SU-DHL-6 (cell line): ENCODE measurements around the gene TLR7.

Experiments
- H2AFZ ChIP-seq: fragments of 200-600 bp; sonication (generic); 2 replicates; pipeline ENCODE4 v1.6.1; 2014; ENCODE audit warnings: low read depth, mild to moderate bottlenecking, moderate library complexity, mixed read lengths, antibody characterized with exemption, low read length; ENCODE audit not compliant: severe bottlenecking
- H3F3A ChIP-seq: fragments of 200-600 bp; shearing (Covaris generic); 2 replicates; pipeline ENCODE4 v1.6.0; 2016; ENCODE audit warnings: antibody characterized with exemption, mild to moderate bottlenecking; ENCODE audit not compliant: insufficient read depth
- H3K27ac ChIP-seq: fragments of 200-600 bp; sonication (generic); 2 replicates; pipeline ENCODE4 v1.5.1; 2016; ENCODE audit warnings: low read depth, mild to moderate bottlenecking, low read length, moderate library complexity, mixed read lengths
- H3K27me3 ChIP-seq: fragments of 200-600 bp; sonication (generic), shearing (Covaris generic); 2 replicates; pipeline ENCODE4 v1.6.0; 2014; ENCODE audit warnings: mild to moderate bottlenecking, low read length
- H3K36me3 ChIP-seq: fragments of 200-600 bp; sonication (generic); 2 replicates; pipeline ENCODE4 v1.6.1; 2014; ENCODE audit warnings: mild to moderate bottlenecking, low read length, mixed read lengths
- H3K4me2 ChIP-seq: fragments of 300-600, 200-600 bp; shearing (Covaris generic), sonication (generic); 2 replicates; pipeline ENCODE4 v1.6.0; 2014; ENCODE audit warnings: low read length, low read depth, mild to moderate bottlenecking; ENCODE audit not compliant: poor library complexity, severe bottlenecking
- H3K4me3 ChIP-seq: fragments of 200-600 bp; sonication (generic); 2 replicates; pipeline ENCODE4 v1.5.1; 2014; ENCODE audit warnings: antibody characterized with exemption, low read length, mild to moderate bottlenecking, mixed read lengths; ENCODE audit not compliant: insufficient read depth, poor library complexity, severe bottlenecking
- H3K79me2 ChIP-seq: fragments of 200-600 bp; sonication (generic); 2 replicates; pipeline ENCODE4 v1.6.1; 2014; ENCODE audit warnings: mild to moderate bottlenecking, low read length, moderate library complexity; ENCODE audit not compliant: insufficient read depth
- H3K9ac ChIP-seq: fragments of 200-600 bp; sonication (generic); 2 replicates; pipeline ENCODE4 v1.7.0; 2014; ENCODE audit warnings: mild to moderate bottlenecking, low read length
- H3K9me2 ChIP-seq: fragments of 200-600 bp; sonication (generic); replicated peaks from 2 replicates; pipeline ENCODE4 v1.6.1; 2014; ENCODE audit warnings: low read length; ENCODE audit not compliant: insufficient read depth
- H3K9me3 ChIP-seq: fragments of 200-600 bp; sonication (generic); 2 replicates; pipeline ENCODE4 v1.6.1; 2014; ENCODE audit warnings: low read length, mixed read lengths; ENCODE audit not compliant: insufficient read depth
- H4K20me1 ChIP-seq: fragments of 200-600 bp; sonication (generic); 2 replicates; pipeline ENCODE4 v1.6.1; 2014; ENCODE audit warnings: low read depth, mild to moderate bottlenecking, antibody characterized with exemption, low read length, moderate library complexity, mixed read lengths
- EZH2phosphoT487 ChIP-seq: fragments of 200-600 bp; sonication (generic), shearing (Covaris generic); conservative IDR thresholded peaks from 2 replicates; pipeline ENCODE4 v1.6.1; 2018; ENCODE audit warnings: mild to moderate bottlenecking, antibody characterized with exemption, low read length, moderate library complexity, mixed read lengths
- TF ChIP-seq, protein P1 (sequence below): fragments of 200-600 bp; sonication (generic); IDR thresholded peaks from one replicate; pipeline ENCODE4 v1.5.1; 2017; ENCODE audit warnings: antibody characterized with exemption, mild to moderate bottlenecking, low read length, moderate library complexity; ENCODE audit not compliant: insufficient read depth, poor library complexity, severe bottlenecking

TLR7 gene

DNA sequence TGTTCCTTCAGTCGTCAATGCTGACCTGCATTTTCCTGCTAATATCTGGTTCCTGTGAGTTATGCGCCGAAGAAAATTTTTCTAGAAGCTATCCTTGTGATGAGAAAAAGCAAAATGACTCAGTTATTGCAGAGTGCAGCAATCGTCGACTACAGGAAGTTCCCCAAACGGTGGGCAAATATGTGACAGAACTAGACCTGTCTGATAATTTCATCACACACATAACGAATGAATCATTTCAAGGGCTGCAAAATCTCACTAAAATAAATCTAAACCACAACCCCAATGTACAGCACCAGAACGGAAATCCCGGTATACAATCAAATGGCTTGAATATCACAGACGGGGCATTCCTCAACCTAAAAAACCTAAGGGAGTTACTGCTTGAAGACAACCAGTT lies 52.2 kb downstream of the TLR7 start:
- Histone ChIP-seq H4K20me1 (no peaks in the 10 kb centered on the region), H3F3A (no peaks in the 10 kb centered on the region), H3K9ac (no peak overlapping the region), H3K4me3 (no peak overlapping the region), H3K9me3 (no peaks in the 10 kb centered on the region), H3K27me3 (no peaks in the 10 kb centered on the region), H3K27ac (no peak overlapping the region), H2AFZ (no peak overlapping the region), H3K9me2 (no peaks in the 10 kb centered on the region), H3K4me2 (no peak overlapping the region), H3K79me2 (no peaks in the 10 kb centered on the region), H3K36me3 (no peaks in the 10 kb centered on the region)
- TF ChIP-seq, protein P1, sequence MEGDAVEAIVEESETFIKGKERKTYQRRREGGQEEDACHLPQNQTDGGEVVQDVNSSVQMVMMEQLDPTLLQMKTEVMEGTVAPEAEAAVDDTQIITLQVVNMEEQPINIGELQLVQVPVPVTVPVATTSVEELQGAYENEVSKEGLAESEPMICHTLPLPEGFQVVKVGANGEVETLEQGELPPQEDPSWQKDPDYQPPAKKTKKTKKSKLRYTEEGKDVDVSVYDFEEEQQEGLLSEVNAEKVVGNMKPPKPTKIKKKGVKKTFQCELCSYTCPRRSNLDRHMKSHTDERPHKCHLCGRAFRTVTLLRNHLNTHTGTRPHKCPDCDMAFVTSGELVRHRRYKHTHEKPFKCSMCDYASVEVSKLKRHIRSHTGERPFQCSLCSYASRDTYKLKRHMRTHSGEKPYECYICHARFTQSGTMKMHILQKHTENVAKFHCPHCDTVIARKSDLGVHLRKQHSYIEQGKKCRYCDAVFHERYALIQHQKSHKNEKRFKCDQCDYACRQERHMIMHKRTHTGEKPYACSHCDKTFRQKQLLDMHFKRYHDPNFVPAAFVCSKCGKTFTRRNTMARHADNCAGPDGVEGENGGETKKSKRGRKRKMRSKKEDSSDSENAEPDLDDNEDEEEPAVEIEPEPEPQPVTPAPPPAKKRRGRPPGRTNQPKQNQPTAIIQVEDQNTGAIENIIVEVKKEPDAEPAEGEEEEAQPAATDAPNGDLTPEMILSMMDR: no peak

DNA sequence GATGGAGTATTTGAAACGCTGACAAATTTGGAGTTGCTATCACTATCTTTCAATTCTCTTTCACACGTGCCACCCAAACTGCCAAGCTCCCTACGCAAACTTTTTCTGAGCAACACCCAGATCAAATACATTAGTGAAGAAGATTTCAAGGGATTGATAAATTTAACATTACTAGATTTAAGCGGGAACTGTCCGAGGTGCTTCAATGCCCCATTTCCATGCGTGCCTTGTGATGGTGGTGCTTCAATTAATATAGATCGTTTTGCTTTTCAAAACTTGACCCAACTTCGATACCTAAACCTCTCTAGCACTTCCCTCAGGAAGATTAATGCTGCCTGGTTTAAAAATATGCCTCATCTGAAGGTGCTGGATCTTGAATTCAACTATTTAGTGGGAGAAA lies 52.7 kb downstream of the TLR7 start:
- Histone ChIP-seq H3F3A (no peaks in the 10 kb centered on the region), H3K9me3 (no peaks in the 10 kb centered on the region), H4K20me1 (no peaks in the 10 kb centered on the region), H3K27me3 (no peaks in the 10 kb centered on the region), H3K9me2 (no peaks in the 10 kb centered on the region), H3K4me2 (no peak overlapping the region), H3K27ac (no peak overlapping the region), H3K9ac (no peak overlapping the region), H2AFZ (no peak overlapping the region), H3K4me3 (no peak overlapping the region), H3K79me2 (no peaks in the 10 kb centered on the region), H3K36me3 (no peaks in the 10 kb centered on the region)
- TF ChIP-seq, protein P1: no peak
- no peak for TF ChIP-seq EZH2phosphoT487

DNA sequence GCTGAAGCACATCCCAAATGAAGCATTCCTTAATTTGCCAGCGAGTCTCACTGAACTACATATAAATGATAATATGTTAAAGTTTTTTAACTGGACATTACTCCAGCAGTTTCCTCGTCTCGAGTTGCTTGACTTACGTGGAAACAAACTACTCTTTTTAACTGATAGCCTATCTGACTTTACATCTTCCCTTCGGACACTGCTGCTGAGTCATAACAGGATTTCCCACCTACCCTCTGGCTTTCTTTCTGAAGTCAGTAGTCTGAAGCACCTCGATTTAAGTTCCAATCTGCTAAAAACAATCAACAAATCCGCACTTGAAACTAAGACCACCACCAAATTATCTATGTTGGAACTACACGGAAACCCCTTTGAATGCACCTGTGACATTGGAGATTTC lies 54.1 kb downstream of the TLR7 start:
- Histone ChIP-seq H4K20me1 (no peaks in the 10 kb centered on the region), H3K9me2 (no peaks in the 10 kb centered on the region), H2AFZ (no peak overlapping the region), H3K36me3 (no peaks in the 10 kb centered on the region), H3K9me3 (no peaks in the 10 kb centered on the region), H3K79me2 (no peaks in the 10 kb centered on the region), H3K9ac (no peak overlapping the region), H3K4me3 (no peak overlapping the region), H3K27me3 (no peaks in the 10 kb centered on the region), H3K4me2 (no peak overlapping the region), H3F3A (no peaks in the 10 kb centered on the region), H3K27ac (no peak overlapping the region)
- TF ChIP-seq, protein P1: no peak
- no peak for TF ChIP-seq EZH2phosphoT487
